NCI-H345 (cell line): Measurements from ENCODE around the gene EOMES.

ENCODE experiments used
- DNase-seq: peaks from one replicate; lab custom pipeline; 2025; lab: John Stamatoyannopoulos, UW

The EOMES gene

GRCh38 chr3:27720899-27721716 lies 1.0 kb downstream of the EOMES start:
- DNase-seq = peak; percentile 24

- DNase-seq = no peak
Measured at GRCh38 chr3:27719314-27720003, 2.7 kb downstream of the EOMES start.

- no peak for DNase-seq
Measured at GRCh38 chr3:27718459-27718858, 3.7 kb downstream of the EOMES start.

GRCh38 chr3:27717200-27717852 lies 4.8 kb downstream of the EOMES start:
- no peak for DNase-seq

- no peak for DNase-seq
Measured at GRCh38 chr3:27716309-27716708, 5.8 kb downstream of the EOMES start.

GRCh38 chr3:27715863-27716262 lies 6.3 kb downstream of the EOMES start:
- no peak for DNase-seq

- DNase-seq = no peak
Measured at GRCh38 chr3:27715454-27715806, 6.7 kb downstream of the EOMES start.

- DNase-seq = no peak
Measured at GRCh38 chr3:27714692-27715453, 7.2 kb downstream of the EOMES start.

GRCh38 chr3:27714146-27714526 lies 8.0 kb downstream of the EOMES start:
- DNase-seq = no peak

GRCh38 chr3:27713435-27714145 lies 8.5 kb downstream of the EOMES start:
- DNase-seq = no peak

GRCh38 chr3:27713078-27713423 lies 9.1 kb downstream of the EOMES start:
- DNase-seq = no peak

- peak; percentile 65 for DNase-seq
Measured at GRCh38 chr3:27712136-27713077, 9.7 kb downstream of the EOMES start.

GRCh38 chr3:27708250-27708649 lies 13.9 kb downstream of the EOMES start:
- no peak for DNase-seq

- DNase-seq = no peak
Measured at GRCh38 chr3:27699067-27699466, 23.1 kb downstream of the EOMES start.

GRCh38 chr3:27696906-27697305 lies 25.2 kb downstream of the EOMES start:
- no peak for DNase-seq

- DNase-seq = no peak
Measured at GRCh38 chr3:27695636-27696035, 26.5 kb downstream of the EOMES start.

GRCh38 chr3:27688053-27688452 lies 34.1 kb downstream of the EOMES start:
- DNase-seq = no peak

GRCh38 chr3:27686642-27687041 lies 35.5 kb downstream of the EOMES start:
- DNase-seq = no peak

GRCh38 chr3:27685474-27685873 lies 36.6 kb downstream of the EOMES start:
- no peak for DNase-seq

- DNase-seq = no peak
Measured at GRCh38 chr3:27684302-27684701, 37.8 kb downstream of the EOMES start.
